ENCODE results near the gene SUGT1.
A peak's percentile ranks its signal among the peaks of the same experiment; 100 is the strongest.
"Not testable (repeated sequence)": the region's sequence is repeated elsewhere in the genome, so short reads cannot be mapped to it uniquely, and the experiment has no call there.

The SUGT1 gene

GRCh38 chr13:52652196-52652979 lies at the start of gene SUGT1:
Gene SUGT1, plus strand, starts transcription at chr13:52652836. Its CDS starts 85 bp downstream, at chr13:52652921.
- peak; percentile 99 for ATAC-seq
- Mint-ChIP-seq H3K4me1 (peaks cover 8% of the 10 kb centered on the region), H3K27me3 (no peaks in the 10 kb centered on the region), H3K4me3 (no peak within 1 kb of the TSS), H3K9me3 (no peaks in the 10 kb centered on the region), H3K36me3 (peaks cover 14% of the 10 kb centered on the region), H3K27ac (no peak within 1 kb of the TSS)

GRCh38 chr13:52603316-52603715 lies 49.3 kb upstream of the SUGT1 start:
- H3K4me1 Mint-ChIP-seq, H3K27ac Mint-ChIP-seq, H3K4me3 Mint-ChIP-seq, ATAC-seq, H3K36me3 Mint-ChIP-seq, H3K9me3 Mint-ChIP-seq: not testable (repeated sequence)
- H3K27me3 Mint-ChIP-seq: peaks cover 21% of the 10 kb centered on the region

GRCh38 chr13:52606126-52606525 lies 46.5 kb upstream of the SUGT1 start:
- not testable (repeated sequence) for H3K4me1 Mint-ChIP-seq, H3K27ac Mint-ChIP-seq, H3K36me3 Mint-ChIP-seq, H3K4me3 Mint-ChIP-seq, H3K9me3 Mint-ChIP-seq, ATAC-seq
- peaks cover 14% of the 10 kb centered on the region for H3K27me3 Mint-ChIP-seq

GRCh38 chr13:52606795-52607194 lies 45.8 kb upstream of the SUGT1 start:
- H3K4me1 Mint-ChIP-seq, H3K4me3 Mint-ChIP-seq, H3K9me3 Mint-ChIP-seq, H3K27ac Mint-ChIP-seq, H3K36me3 Mint-ChIP-seq, ATAC-seq: not testable (repeated sequence)
- peaks cover 14% of the 10 kb centered on the region for H3K27me3 Mint-ChIP-seq

- H3K36me3 Mint-ChIP-seq, H3K4me3 Mint-ChIP-seq, ATAC-seq, H3K4me1 Mint-ChIP-seq, H3K27ac Mint-ChIP-seq, H3K9me3 Mint-ChIP-seq: not testable (repeated sequence)
- peaks cover 14% of the 10 kb centered on the region for H3K27me3 Mint-ChIP-seq
These were observed 44.5 kb upstream of the SUGT1 start for GRCh38 chr13:52608184-52608583.

- ATAC-seq: peak; percentile 59
- H3K27ac Mint-ChIP-seq, H3K4me1 Mint-ChIP-seq, H3K9me3 Mint-ChIP-seq, H3K36me3 Mint-ChIP-seq, H3K4me3 Mint-ChIP-seq: not testable (repeated sequence)
- H3K27me3 Mint-ChIP-seq: peaks cover 14% of the 10 kb centered on the region
These were observed 43.5 kb upstream of the SUGT1 start for GRCh38 chr13:52609013-52609606.

- not testable (repeated sequence) for H3K36me3 Mint-ChIP-seq, H3K9me3 Mint-ChIP-seq, ATAC-seq, H3K27ac Mint-ChIP-seq, H3K4me1 Mint-ChIP-seq, H3K4me3 Mint-ChIP-seq
- peaks cover 14% of the 10 kb centered on the region for H3K27me3 Mint-ChIP-seq
These were observed 42.5 kb upstream of the SUGT1 start for GRCh38 chr13:52610158-52610557.

- Mint-ChIP-seq H3K4me1 (peaks cover 30% of the 10 kb centered on the region), H3K4me3 (no peak overlapping the region), H3K36me3 (no peaks in the 10 kb centered on the region), H3K27ac (no peak overlapping the region), H3K9me3 (no peaks in the 10 kb centered on the region), H3K27me3 (no peaks in the 10 kb centered on the region)
- ATAC-seq: no peak
These were observed 37.4 kb upstream of the SUGT1 start for GRCh38 chr13:52615134-52615801.

- H3K4me3 Mint-ChIP-seq: peak overlapping the region; percentile 100
- no peaks in the 10 kb centered on the region for H3K36me3 Mint-ChIP-seq
- H3K4me1 Mint-ChIP-seq: peaks cover 30% of the 10 kb centered on the region
- H3K27me3 Mint-ChIP-seq: no peaks in the 10 kb centered on the region
- ATAC-seq: no peak
- H3K9me3 Mint-ChIP-seq: no peaks in the 10 kb centered on the region
- H3K27ac Mint-ChIP-seq: peak overlapping the region; percentile 95
These were observed 36.8 kb upstream of the SUGT1 start for GRCh38 chr13:52615812-52616211.

GRCh38 chr13:52617070-52618060 lies 35.3 kb upstream of the SUGT1 start:
- peaks cover 36% of the 10 kb centered on the region for H3K4me1 Mint-ChIP-seq
- H3K36me3 Mint-ChIP-seq: no peaks in the 10 kb centered on the region
- peak overlapping the region; percentile 95 for H3K27ac Mint-ChIP-seq
- peak; percentile 100 for ATAC-seq
- H3K27me3 Mint-ChIP-seq: no peaks in the 10 kb centered on the region
- no peaks in the 10 kb centered on the region for H3K9me3 Mint-ChIP-seq
- peak overlapping the region; percentile 100 for H3K4me3 Mint-ChIP-seq

- not testable (repeated sequence) for H3K27ac Mint-ChIP-seq, H3K4me3 Mint-ChIP-seq, H3K9me3 Mint-ChIP-seq, ATAC-seq, H3K4me1 Mint-ChIP-seq, H3K27me3 Mint-ChIP-seq
- H3K36me3 Mint-ChIP-seq: peaks cover 39% of the 10 kb centered on the region
These were observed 21.4 kb upstream of the SUGT1 start for GRCh38 chr13:52631083-52631690.

GRCh38 chr13:52638666-52639328 lies 13.8 kb upstream of the SUGT1 start:
- no peak for ATAC-seq
- peaks cover 8% of the 10 kb centered on the region for H3K4me1 Mint-ChIP-seq
- no peak overlapping the region for H3K4me3 Mint-ChIP-seq
- H3K9me3 Mint-ChIP-seq: no peaks in the 10 kb centered on the region
- H3K36me3 Mint-ChIP-seq: peaks cover 43% of the 10 kb centered on the region
- no peaks in the 10 kb centered on the region for H3K27me3 Mint-ChIP-seq
- no peak overlapping the region for H3K27ac Mint-ChIP-seq

- ATAC-seq: no peak
- Mint-ChIP-seq H3K27ac (no peak within 1 kb of the TSS), H3K9me3 (no peaks in the 10 kb centered on the region)
These were observed 10.5 kb upstream of the SUGT1 start, which contains the start of gene HNRNPA1L2 for GRCh38 chr13:52642131-52642530. Gene HNRNPA1L2, plus strand, starts transcription at chr13:52642431. Its CDS starts 62 bp downstream, at chr13:52642493.

GRCh38 chr13:52644108-52644507 lies 8.5 kb upstream of the SUGT1 start:
- Mint-ChIP-seq H3K36me3 (peaks cover 47% of the 10 kb centered on the region), H3K4me3 (no peak overlapping the region), H3K27ac (no peak overlapping the region), H3K27me3 (no peaks in the 10 kb centered on the region), H3K9me3 (no peaks in the 10 kb centered on the region), H3K4me1 (peaks cover 8% of the 10 kb centered on the region)
- no peak for ATAC-seq

More at GRCh38 chr13:52642131-52642530, 10.5 kb upstream of the SUGT1 start, which contains the start of gene HNRNPA1L2:
- Mint-ChIP-seq H3K36me3 (peaks cover 43% of the 10 kb centered on the region), H3K4me3 (no peak within 1 kb of the TSS), H3K27me3 (no peaks in the 10 kb centered on the region), H3K4me1 (peaks cover 8% of the 10 kb centered on the region)
